ENCODE measurements around the gene ZNF609. TPM values are rescaled to one million over a fixed set of nuclear protein-coding genes. Genes with fewer than 3 reads are reported as not detected.
A peak's percentile ranks its signal among the peaks of the same experiment; 100 is the strongest.

ZNF609 gene
- total RNA-seq, 4 donors from 2014 or later: 10.3 to 16.5 (median 12.4) TPM

DNA sequence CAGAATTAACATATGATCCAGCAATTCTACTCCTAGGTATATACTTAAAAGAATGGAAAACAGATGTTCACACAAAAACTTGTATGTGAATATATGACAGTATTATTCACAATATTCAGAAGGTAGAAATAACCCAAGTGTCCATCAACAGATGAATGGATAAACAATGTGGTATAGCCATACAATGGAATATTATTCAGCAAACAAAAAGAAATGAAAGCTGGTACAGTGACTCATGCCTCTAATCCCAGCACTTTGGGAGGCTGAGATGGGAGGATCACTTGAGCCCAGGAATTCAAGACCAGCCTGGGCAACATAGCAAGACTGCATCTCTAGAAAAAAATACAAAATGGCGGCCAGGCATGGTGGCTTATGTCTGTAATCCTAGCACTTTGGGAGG lies 185.6 kb downstream of the ZNF609 start:
- intact Hi-C loops (cut with DNase I; ENCODE audit: low total_unique reads): no loop called here
- TF ChIP-seq POLR2A (IDR thresholded peaks at IDR 0.05): no peak
- no peak for TF ChIP-seq CTCF (IDR thresholded peaks at IDR 0.05 in 4 of 5, conservative IDR thresholded peaks at IDR 0.05 in 1 of 5)
- H3K27me3 ChIP-seq: no peaks in the 10 kb centered on the region
- no peak for ATAC-seq
- in situ Hi-C loops (cut with MboI; ENCODE audit: low sequenced_read_pairs in 4 of 4): no loop called here
- H3K36me3 ChIP-seq: no peaks in the 10 kb centered on the region
- DNase-seq: no peak
- no peaks in the 10 kb centered on the region for H3K9me3 ChIP-seq
- no peak overlapping the region for H3K27ac ChIP-seq
- no peak overlapping the region for H3K4me3 ChIP-seq
- no peaks in the 10 kb centered on the region for H3K4me1 ChIP-seq

- DNase-seq (no peak), ATAC-seq (no peak)
- TF ChIP-seq CTCF (IDR thresholded peaks at IDR 0.05 in 4 of 5, conservative IDR thresholded peaks at IDR 0.05 in 1 of 5) (no peak), POLR2A (IDR thresholded peaks at IDR 0.05) (no peak)
- H3K27ac ChIP-seq: no peak overlapping the region
- no peaks in the 10 kb centered on the region for H3K36me3 ChIP-seq
- no peak overlapping the region for H3K4me3 ChIP-seq
- in situ Hi-C loops (cut with MboI; ENCODE audit: low sequenced_read_pairs in 4 of 4) (no loop called here), intact Hi-C loops (cut with DNase I; ENCODE audit: low total_unique reads) (no loop called here)
- no peaks in the 10 kb centered on the region for H3K9me3 ChIP-seq
- H3K4me1 ChIP-seq: peaks cover 5 to 9% of the 10 kb centered on the region in 2 donors
- H3K27me3 ChIP-seq: no peaks in the 10 kb centered on the region
These were observed 187.0 kb downstream of the ZNF609 start for GRCh38 chr15:64647367-64647766.

DNA sequence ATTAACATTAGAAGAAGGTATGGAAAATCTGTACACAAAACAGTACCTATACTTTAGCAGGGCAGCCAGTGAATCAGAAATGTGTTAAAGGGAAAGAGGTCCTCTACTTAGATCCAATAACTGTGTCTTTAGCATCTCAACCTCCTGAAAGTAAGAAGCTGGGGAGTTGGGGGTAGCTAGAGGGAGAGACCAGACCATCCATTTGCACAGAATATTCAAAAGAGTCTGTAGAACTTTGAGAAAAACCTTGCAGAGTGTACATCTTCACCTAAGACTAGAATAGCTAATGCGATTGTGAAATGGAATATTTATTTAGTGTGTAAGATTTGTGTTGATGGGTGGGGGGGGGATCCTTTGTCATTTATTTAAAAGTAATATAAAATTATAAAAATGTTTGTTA lies 190.2 kb downstream of the ZNF609 start:
- ATAC-seq: no peak
- Histone ChIP-seq H3K36me3 (no peaks in the 10 kb centered on the region), H3K27me3 (no peaks in the 10 kb centered on the region), H3K27ac (no peak overlapping the region), H3K9me3 (no peaks in the 10 kb centered on the region), H3K4me3 (no peak overlapping the region), H3K4me1 (peaks cover 5 to 9% of the 10 kb centered on the region in 2 donors)
- in situ Hi-C loops (cut with MboI; ENCODE audit: low sequenced_read_pairs in 4 of 4): loop anchor here in 3 of 4 donors (10.0 to 25.0 kb wide), 3 partner anchors 213 to 446 kb away; no protein-coding TSS in a partner anchor
- intact Hi-C loops (cut with DNase I; ENCODE audit: low total_unique reads): no loop called here
- no peak for TF ChIP-seq CTCF (IDR thresholded peaks at IDR 0.05 in 4 of 5, conservative IDR thresholded peaks at IDR 0.05 in 1 of 5)
- no peak for TF ChIP-seq POLR2A (IDR thresholded peaks at IDR 0.05)
- no peak for DNase-seq

DNA sequence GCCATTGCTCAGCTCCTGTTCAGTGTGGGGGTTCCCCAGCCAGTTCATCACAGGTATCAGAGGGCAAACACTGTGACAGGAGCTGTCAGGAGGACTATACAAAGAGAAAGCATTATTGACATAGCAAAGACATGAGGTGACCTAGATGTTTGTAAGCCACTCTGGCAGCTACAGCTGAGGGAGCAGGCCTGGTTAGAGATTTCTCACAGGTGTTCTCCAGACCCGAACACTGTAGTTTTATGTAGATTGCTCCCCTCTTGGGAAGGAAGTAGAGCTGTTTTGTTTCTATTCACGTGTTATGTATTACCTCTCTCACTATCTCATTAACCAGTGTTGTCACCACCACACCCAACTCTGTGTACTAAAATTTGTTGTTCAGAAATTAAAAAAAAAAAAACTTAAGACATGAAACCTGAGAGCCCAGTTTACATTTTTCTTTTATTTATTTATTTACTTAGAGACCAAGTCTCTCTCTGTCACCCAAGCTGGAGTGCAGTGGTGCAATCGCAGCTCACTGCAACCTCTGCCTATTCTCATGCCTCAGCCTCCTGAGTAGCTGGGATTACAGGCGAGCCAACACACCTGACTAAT lies 191.3 kb downstream of the ZNF609 start:
- Histone ChIP-seq H3K36me3 (no peaks in the 10 kb centered on the region), H3K4me3 (no peak overlapping the region), H3K27me3 (no peaks in the 10 kb centered on the region), H3K4me1 (peaks cover 5 to 9% of the 10 kb centered on the region in 2 donors), H3K27ac (peak overlapping the region in 3 of 4 donors; percentile 23 to 50 (median 35)), H3K9me3 (no peaks in the 10 kb centered on the region)
- in situ Hi-C loops (cut with MboI; ENCODE audit: low sequenced_read_pairs in 4 of 4): loop anchor here in 3 of 4 donors (10.0 to 25.0 kb wide), 3 partner anchors 214 to 447 kb away; no protein-coding TSS in a partner anchor
- intact Hi-C loops (cut with DNase I; ENCODE audit: low total_unique reads): no loop called here
- TF ChIP-seq POLR2A (IDR thresholded peaks at IDR 0.05): no peak
- no peak for TF ChIP-seq CTCF (IDR thresholded peaks at IDR 0.05 in 4 of 5, conservative IDR thresholded peaks at IDR 0.05 in 1 of 5)
- ATAC-seq (peak; percentile 75 to 84), DNase-seq (peak; percentile 12 to 50)

All from gastrocnemius medialis (tissue), 4 donors.